HG03521 (cell line): ENCODE measurements around the gene DPP9.

Experiments
- ATAC-seq: cut with Tn5 transposase; IDR thresholded peaks from one replicate; pipeline ENCODE4 v1.9.1; 2021; ENCODE audit warnings: mild to moderate bottlenecking, moderate library complexity; ENCODE audit not compliant: unreplicated experiment

DPP9 gene

DNA sequence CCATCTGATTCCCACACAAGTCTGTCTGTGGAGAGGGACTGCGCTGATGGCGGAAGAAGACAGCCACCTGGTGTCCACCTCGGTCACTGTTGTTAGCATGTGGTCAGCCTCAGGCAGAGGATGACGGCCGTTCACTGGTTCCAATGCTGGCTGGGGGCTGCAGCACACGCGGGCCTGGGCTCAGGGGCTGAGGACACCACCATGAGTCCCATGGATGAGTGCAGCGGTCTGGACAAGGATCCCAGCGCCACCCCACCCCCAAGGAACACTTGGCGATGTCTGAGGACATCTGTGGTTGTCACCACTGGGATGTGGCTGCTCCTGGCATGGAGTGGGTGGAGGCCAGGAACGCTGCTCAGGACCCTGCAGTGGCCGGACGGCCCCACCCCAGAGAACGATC, 10.9 kb downstream of the DPP9 start:
- ATAC-seq = no peak

DNA sequence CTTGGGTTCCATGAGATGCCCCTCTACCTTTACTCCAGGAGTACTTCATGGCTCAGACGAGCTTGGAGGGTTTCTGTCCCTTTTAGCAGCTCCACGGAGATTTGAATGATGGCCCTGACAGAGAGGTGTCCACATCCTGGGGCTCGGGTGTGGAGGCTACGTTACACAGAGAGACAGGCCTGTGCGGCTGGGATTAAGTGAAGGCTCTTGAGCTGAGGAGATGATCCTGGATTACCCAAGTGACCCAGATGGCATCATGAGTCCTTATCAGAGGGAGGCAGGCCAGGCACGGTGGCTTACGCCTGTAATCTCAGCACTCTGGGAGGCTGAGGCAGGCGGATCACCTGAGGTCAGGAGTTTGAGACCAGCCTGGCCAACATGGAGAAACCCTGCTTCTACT, 12.4 kb downstream of the DPP9 start:
- no peak for ATAC-seq

DNA sequence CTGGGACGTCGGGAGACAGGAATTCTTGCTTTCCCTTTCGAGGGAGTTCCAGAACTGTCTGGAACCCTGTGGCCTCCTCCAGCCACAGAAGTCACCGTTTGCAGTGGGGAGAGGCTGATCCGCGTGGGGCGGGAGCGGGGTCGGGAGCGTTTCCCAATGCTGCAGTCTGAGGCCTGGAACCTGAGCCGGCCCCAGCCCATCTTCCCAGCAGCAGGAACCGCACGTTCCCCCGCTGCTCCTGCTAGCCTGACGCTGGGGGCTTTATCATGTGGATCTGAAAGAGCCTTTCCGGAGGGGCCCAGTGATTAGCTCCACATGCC, 13.4 kb downstream of the DPP9 start:
- ATAC-seq = no peak

DNA sequence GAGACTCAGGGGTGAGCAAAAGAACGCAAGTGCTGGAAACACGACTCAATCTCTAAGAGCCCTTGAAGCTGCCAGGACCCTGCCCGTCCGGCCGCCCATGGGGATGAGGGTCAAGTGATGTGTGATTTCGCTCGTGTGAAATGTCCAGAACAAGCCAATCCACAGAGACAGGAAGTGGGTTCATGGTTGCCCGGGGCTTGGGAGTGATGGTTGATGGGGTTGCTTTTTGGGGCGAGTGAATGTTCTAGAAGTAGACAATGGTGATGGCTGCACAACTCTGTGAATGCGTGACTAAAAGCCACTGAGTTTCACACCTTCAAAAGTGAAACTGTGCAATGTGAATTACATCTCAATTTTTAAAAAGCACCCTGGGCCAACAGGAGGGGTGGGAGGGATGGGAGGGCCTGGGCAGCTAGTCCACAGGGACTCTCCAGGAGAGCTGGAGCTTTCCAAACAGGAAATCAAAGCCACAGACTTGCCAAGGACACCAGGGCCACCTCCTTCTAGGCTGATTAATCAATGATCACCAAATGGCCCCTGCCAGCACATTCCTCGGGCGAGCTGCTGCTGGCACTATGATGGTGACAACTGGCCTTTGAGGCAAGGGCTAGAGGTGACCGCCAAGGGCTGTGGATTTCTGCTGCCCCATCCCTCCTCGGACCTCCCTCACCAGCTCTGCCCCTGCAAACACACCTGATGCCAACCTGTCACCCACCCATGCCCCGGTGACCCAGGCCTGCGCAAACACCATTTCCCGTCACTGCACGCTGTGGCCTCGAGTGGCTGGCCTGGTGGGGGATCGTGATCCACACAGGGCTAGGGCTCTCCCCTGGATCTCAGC, 14.0 kb downstream of the DPP9 start:
- no peak for ATAC-seq

GRCh38 chr19:4707956-4708650, 15.5 kb downstream of the DPP9 start:
- no peak for ATAC-seq

DNA sequence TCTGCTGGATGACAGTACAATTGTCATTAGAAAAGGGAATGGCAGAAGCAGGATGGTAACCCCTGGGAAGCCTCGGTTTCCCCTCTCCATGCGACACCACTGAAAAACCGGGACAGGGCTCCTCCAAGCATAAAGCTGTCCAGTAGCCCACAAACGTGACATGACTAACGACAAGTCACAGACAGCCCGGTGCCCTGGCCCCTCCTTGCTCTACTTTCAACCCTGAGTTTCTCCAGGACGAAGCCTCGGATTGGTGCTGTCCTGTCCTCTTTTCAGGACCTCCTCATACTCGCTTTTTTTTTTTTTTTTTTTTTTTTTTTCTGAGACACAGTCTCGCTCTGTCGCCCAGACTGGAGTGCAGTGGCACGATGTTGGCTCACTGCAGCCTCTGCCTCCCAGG, 16.3 kb downstream of the DPP9 start:
- ATAC-seq = no peak

DNA sequence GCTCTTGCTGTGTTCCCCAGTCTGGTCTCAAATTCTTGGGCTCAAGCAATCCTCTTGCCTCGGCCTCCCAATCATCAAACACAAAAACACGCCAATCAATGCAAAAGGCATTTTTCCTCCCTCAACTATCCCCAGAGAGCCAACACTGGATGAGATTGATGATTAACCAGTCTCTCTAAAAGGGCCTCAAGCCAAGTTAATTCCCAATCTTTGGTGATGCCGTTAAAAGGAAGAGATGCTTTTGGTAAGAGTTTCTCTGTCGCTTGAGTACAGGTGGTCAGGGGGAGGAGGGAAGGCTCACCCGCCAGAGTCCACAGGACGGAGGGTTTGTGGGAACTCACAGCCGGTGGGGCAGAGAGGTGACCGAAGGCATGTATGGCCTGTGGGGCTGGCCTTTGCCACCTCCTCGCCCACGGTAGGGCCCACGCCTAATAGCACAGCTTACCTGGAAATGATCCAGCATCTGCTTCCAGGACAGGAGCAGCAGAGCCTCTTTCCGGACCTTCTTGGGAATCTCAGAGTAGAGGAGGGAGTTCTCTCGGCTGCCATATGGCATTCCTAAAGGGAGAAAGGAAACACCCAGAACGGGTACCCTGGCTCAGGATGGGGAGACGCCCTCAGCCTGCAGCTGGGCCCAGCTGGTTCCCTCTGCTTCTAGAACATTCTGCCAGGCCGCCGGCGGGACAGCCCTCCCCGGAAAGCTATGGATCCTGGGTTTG, 18.1 kb downstream of the DPP9 start:
- ATAC-seq = no peak

DNA sequence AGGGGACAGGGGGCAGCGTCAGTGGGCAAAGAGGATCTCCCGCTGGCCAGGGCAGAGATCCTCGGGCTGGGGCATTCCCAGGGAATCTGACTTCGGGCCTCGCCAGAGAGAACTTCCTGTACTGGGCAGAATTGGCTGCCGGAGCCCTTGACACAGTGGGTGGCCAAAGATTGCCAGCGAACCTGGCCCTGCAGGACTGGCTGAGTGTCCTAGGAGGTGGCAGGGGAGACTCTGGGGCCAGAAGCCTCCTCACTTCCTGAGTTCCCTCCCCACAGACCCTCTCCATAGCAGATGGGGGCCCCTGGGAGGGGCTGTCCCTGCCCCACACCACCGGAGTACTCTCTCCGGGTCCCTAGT, 19.3 kb downstream of the DPP9 start:
- no peak for ATAC-seq

- ATAC-seq = no peak
Measured at GRCh38 chr19:4703671-4704316, 19.8 kb downstream of the DPP9 start.

DNA sequence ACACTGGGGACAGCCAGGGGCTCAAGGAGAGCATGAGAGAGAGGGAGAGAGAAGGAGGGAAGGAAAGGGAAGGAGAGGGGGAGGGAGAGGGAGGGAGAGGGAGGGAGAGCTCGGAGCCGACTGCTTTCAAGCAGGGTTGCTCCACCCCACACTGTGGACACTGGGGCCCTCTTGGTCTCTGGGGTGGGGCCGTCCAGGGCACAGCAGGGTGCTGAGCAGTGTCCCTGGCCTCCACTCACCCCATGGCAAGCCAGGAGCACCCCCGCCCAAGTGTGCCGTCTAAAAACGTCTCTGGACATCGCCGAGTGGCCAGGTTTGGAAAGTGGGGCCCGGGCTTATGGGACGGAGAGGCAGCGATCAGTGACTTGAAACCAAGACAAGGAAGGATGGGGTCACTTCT, 20.9 kb downstream of the DPP9 start:
- no peak for ATAC-seq

- ATAC-seq = no peak
Measured at GRCh38 chr19:4701557-4701956, 22.1 kb downstream of the DPP9 start.

DNA sequence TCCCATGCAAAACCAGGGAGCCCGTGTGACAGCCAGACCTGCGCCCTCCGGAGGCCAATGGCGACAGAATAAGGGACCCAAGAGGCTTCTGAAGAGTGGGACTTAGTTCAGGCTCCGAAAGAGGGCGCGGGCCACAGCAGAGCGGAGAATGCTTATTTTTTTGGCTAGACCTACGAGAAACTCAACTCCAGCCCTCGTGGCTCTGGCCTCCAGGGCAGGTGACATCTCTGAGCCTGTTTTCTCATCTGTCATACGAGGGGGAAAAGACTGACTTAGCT, 23.0 kb downstream of the DPP9 start:
- no peak for ATAC-seq

- no peak for ATAC-seq
Measured at GRCh38 chr19:4699826-4700692, 23.6 kb downstream of the DPP9 start.

- no peak for ATAC-seq
Measured at GRCh38 chr19:4697304-4697703, 26.3 kb downstream of the DPP9 start.

GRCh38 chr19:4695224-4695731, 28.4 kb downstream of the DPP9 start:
- no peak for ATAC-seq

DNA sequence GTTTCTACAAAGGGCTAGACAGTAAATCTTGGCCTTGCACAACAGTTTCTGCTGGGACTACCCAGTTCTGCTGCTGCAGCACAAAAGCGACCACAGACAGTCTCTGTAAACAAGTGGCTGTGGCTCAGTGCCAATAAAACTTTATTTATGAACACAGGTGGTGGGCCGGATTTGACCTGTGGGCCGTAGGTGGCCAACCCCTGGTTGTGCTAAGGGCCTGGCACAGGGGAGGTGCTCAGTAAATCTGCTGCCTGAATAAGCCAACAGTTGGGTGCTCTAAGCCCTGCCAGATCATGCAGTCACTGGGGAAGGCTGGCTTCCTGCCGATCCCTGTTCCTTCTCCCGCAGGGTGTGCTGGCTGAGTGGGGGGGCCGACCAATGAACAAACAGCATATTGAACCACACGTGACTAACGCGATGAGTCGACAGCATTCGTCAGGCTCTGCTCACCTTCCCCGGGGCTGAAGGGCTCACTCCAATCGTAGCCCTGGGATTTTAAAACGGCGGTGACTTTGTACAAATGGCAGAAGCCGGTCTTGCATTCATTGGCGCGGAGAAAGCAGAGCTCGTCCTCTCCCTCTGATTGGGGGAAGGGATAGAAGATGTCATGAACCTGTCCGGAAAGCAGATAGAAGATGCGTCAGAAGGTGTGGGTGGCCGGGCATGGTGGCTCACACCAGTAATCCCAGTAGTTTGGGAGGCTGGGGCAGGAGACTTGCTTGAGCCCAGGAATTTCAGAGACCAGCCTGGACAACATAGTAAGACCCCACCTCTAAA, 29.2 kb downstream of the DPP9 start:
- no peak for ATAC-seq

GRCh38 chr19:4693471-4694121, 30.0 kb downstream of the DPP9 start:
- no peak for ATAC-seq

DNA sequence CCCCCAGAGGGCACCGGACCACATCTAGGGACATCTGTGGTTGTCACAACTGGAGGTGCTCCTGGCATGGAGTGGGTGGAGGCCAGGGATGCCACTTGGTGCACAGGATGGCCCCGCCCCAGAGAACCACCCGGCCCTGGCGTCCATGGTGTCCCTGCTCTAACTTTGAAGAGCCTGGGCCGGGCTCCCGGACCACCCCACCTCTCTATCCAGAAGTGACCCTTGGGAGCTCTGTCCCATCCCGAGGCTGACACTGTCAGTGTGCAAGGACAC, 30.6 kb downstream of the DPP9 start:
- ATAC-seq = no peak

DNA sequence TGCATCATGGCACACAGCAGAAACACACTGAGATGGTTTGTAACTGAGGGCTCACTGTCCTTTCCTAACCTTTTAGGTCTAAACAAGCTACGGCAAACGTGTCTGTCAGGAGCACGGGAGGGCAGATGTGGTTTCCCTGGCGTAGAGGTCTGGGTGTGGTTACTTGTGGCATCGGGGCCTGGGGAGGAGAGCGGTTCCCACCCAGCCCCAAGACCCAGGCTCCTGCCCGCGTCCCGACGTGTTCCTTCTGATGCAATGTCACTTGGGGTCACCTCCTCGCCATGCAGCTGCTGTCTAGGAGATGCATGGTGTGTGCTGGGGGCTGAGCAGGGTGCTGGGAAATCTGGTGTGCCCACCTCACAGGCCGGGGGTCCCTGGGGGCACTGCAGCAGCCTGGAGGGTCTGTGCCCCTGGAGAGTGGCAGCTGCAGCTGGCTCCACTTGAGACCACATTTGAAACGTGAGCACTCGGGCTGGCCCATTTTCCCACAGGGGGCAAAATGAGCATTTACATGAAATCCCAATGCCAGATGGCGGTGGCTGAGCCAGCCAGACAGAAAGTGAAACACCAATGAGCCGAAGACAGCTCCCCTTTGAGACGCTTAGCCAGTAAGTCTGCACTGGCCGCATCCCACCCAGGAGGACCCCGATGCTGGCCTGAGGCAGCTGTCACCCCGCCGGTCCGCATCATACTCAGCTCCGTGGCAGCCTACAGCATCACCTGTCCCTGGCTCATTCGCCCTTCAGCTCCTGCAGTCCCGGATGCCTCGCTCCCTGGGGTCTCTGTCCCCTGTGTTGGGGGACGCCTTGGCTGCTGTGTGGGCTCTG, 31.2 kb downstream of the DPP9 start:
- no peak for ATAC-seq
